Skin of body (tissue), 2 donors: ENCODE data around the gene PRKG1. TPM values are rescaled to one million over a fixed set of nuclear protein-coding genes. Genes with fewer than 3 reads are reported as not detected.
A peak's percentile ranks its signal among the peaks of the same experiment; 100 is the strongest.

ENCODE experiments used
- DNase-seq: peaks from one replicate; lab custom pipeline; 2025; lab: John Stamatoyannopoulos, UW
- total RNA-seq: library from RNA; depleted of rRNA; stranded (reverse); fragments of >200 nt; gene quantifications from one replicate; pipeline ENCODE4 v1.2.3, GENCODE V29; 2014

PRKG1 gene
- total RNA-seq, 1 donor from 2014 or later: 41.8 TPM

DNA sequence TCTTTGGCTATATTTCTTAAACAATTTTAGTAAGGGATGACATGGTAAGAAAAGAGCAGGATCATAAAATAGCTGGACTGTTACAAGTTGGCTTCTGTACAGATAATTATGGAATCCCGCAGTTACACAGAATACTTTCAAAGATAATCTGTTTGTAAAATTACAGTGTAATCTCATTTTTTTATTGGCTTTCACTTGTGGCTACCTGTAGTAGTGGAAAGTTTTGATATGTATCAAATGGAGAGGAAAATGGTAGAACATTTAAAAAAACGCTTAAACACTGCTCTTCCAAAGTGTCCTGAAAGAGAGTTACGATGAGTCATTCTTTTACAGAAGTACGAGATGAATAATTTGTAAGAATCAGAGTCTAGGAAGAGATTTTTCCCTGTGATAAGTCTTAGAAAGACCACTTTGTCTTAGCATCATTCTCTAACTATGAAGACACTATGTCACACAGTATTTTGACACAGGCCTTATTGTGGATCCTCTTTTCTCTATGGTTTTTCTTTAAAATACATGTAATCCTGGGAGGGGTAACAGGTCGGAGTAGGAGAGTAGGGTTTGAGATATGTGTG lies 1024.8 kb downstream of the PRKG1 start:
- DNase-seq: no peak

DNA sequence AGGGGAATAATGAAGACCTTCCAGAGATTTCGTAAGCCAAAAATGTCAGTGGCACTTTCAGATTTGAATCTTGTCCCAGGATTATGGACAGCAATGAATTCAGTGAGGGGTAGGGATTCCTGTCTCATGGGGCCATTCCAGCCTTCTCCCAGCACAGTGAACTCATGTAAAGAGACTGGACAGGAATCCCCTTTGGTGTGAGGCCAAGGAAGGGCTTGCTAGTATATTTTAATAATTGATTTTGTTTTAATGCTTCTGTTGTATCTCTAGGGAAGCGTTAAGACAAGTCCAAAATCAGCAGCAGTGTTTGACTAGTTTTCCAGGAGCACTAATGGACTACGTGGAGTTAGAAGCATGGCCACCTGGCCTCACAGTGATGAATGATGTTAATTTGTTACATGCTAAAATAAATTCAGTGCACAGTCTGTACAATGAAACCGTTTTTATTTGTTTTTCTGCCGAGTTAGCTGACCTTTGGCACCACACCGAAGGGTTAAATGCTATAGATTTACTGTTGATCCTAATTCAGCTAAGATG lies 1025.8 kb downstream of the PRKG1 start:
- DNase-seq: no peak

GRCh38 chr10:52105301-52105700 lies 1031.0 kb downstream of the PRKG1 start:
- no peak for DNase-seq

DNA sequence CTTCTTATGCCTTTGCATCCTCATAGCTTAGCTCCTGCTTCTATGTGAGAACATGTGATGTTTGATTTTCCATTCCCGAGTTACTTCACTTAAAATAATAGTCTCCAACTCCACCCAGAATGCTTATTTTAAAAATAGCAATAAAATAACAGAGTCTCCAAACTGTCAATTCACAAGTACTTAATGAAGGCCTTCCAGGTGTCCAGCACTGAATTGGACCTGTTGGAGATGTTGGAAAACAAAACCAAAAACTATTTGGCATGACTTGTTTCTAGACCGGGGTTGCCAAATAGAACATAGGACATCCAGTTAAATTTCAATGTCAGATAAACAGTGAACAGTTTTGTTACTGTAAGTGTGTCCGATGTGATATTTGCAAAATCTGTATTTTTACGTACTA lies 1031.7 kb downstream of the PRKG1 start:
- no peak for DNase-seq

- no peak for DNase-seq
Measured at GRCh38 chr10:52106899-52107298, 1032.6 kb downstream of the PRKG1 start.

GRCh38 chr10:52108236-52108635 lies 1033.9 kb downstream of the PRKG1 start:
- DNase-seq: no peak

- DNase-seq: no peak
Measured at GRCh38 chr10:52110576-52110975, 1036.3 kb downstream of the PRKG1 start.

DNA sequence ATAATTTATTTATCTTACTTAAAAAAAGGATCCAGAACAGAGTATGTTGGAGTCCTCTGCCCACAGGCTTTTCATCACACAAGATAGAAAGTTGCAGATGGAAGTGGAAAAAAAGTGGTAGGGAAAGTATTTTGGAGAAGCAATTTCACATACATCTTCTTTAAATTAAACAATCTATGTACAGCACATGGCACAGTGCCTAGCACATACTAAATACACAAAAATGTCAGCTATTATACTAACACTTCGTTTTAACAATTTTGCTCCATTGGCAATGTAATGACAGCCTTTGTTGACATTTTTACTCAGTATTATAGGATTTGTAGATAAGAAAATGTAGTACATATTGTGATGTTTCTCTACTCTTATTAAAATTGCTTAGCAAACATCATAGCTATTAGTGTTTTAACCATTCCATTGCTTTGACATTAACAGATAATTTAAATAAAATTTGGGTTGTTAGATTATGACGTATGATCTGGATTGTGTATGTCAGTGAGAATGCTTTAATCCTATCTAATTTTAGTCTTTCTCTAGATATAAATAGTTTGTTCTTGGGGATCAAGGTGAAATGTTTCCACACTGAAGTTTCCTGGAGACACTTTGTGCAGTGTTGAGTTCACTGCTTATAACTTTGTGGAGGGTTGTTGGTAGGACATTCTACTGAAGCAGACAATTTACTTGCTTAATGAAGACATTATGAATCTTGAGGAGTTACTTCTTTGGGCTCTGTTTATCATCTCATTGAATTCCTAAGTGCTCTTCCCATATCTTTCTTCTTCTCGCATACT lies 1037.0 kb downstream of the PRKG1 start:
- peak; percentile 36 for DNase-seq

DNA sequence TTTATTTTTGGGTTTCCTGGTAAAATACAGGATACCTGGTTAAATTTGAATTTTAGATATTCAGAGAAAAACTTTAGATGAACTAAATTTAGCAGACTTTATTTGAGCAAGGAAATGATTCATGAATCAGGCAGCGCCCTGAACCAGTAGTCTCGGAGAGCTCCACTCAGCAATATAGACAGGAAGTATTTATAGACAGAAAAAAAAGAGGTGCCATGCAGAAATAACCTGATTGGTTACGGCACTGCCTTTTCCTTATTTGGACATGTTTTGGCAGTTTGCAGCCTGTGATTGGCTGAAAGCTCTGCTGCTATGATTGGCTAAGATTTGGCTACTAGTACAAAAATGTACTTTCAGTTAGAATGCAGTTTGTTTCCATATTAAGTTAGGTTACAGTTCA lies 1041.5 kb downstream of the PRKG1 start:
- no peak for DNase-seq

DNA sequence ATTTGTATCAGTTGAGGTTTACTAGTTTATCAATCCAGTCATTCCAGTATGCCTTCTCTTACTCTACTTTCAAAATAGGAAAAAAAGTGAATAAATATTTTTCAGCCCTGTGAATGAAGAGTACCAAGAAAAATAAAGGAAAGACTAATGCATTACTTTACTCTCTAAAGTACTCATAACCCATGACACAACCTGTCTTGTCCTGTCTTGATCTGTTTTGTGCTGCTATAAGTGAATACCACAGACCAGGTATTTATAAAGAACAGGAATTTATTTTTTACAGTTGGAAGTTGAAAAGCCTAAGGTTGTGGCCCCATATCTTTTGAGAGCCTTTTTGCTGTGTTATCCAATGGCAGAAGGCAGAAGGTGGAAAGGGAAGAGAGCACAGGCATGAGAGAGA lies 1045.2 kb downstream of the PRKG1 start:
- no peak for DNase-seq

- no peak for DNase-seq
Measured at GRCh38 chr10:52121688-52122087, 1047.4 kb downstream of the PRKG1 start.

DNA sequence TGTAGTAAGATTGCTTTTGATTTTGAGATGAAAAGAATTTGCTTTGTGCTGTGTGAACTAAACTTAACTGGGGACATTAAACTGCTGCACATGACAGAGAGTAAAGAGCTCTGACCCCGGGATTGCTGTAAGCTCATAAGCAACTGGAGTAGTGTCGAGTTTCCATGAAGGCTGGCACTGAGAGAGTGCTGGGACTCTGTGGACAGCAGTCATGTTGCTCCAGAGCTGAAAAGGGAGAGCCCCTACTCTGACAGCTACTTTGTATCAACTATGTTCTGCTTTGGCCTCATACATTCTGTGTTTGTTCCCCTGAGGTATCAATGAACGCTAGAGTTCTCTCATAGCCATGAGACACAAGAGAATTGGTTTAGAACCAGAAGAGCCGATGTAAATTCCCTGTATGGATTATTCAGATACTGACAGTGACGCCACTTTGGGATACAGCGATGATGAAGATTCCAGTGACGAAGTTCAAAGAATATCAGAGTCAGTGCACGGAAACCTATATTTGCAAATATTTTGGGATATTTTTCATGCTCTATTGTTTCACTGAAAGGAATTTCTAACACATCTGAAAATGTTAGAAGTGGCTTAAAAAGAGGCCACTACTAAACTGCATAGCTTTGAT lies 1053.9 kb downstream of the PRKG1 start:
- no peak for DNase-seq

DNA sequence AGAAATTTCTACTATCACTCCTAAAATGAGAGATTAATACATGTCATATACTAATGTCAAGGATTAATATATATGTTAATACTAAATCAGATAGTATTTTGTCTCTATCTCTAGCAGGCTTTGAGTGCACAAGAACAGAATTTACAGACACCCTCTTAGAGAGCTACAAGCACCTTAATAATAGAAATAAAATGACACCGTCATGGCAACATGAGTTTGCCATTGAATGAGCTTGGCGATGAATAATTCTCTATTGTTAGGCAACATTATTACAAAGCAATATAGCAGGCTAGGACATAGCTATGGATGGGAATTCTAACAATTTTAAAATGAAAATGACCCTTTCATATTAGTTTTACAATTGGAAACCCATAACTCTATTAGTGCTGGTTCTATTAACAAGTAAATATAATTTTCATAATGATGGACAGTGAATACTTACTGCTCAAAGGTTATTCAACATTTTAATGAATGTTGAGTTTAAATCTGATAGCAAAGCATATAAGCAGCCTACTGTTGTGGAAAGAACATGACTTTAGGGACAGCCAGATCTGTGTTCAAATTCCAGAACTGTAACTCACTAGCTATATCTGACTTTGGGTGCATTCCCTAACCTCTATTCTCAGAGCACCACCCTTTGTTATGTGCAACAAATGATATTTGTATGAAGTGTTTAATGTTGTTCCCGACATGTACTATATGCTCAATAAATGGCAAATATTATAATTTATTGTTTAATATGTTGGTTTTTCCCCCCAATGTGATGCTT lies 1055.3 kb downstream of the PRKG1 start:
- DNase-seq: no peak

DNA sequence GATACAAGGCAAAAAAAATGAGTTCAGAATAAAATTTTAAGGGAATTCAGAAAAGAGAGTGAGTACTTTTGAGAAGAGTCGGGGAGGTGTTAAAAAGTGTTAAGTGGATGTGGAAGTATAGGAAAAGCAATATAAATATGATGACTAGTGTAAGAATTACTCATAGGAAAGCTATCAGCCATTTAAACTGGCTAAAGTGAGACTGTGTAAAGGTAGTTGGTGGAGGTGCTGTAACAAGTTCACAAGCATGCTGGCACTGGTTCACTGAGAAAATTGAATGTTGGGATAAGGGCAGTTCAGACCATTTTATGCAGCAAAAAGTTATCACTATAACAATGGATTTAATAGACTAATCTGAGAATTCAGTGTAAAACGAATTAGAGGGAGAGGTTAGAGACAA lies 1060.8 kb downstream of the PRKG1 start:
- no peak for DNase-seq

DNA sequence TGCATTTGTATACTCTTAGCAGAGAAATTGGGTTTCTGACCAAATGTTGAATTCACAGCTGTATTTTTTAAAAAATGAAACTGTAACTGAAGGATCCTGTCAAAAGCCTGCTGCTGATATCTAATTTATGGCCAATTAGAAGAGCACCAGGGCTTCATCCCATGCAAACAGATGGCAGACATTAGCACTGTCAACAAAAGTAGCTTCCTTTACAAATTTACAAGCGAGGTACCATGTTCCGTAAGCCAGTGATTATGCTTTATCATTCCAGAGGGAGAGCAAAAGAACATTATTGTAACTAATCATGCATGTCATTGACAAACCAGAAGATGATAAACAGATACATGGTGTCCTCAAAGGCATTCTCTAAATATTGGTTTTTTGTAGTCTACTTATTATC lies 1062.6 kb downstream of the PRKG1 start:
- no peak for DNase-seq

GRCh38 chr10:52143338-52143737 lies 1069.1 kb downstream of the PRKG1 start:
- DNase-seq: no peak

DNA sequence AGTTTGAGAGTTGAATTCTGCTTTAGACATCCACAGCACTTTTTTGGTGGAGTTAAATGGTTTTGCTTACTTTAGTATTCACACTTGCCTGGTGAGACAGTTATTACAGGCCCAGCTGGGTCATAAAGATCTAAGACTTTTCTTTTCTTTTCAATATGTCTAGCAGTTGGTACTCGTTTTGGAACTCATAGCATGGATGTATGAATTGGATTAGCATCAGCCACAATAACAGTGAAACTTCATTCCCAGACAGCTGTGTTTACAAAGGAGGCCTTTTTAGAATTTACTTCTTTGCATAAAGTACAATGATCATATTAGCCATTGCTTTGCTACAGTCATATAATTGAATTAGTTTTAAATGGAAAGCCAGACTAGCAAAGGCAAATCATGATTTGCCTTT lies 1071.3 kb downstream of the PRKG1 start:
- DNase-seq: peak; percentile 5

- peak; percentile 78 for DNase-seq
Measured at GRCh38 chr10:52146766-52147165, 1072.5 kb downstream of the PRKG1 start.

GRCh38 chr10:52170776-52171175 lies 1096.5 kb downstream of the PRKG1 start:
- DNase-seq: no peak

GRCh38 chr10:52172581-52172980 lies 1098.3 kb downstream of the PRKG1 start:
- DNase-seq: no peak

DNA sequence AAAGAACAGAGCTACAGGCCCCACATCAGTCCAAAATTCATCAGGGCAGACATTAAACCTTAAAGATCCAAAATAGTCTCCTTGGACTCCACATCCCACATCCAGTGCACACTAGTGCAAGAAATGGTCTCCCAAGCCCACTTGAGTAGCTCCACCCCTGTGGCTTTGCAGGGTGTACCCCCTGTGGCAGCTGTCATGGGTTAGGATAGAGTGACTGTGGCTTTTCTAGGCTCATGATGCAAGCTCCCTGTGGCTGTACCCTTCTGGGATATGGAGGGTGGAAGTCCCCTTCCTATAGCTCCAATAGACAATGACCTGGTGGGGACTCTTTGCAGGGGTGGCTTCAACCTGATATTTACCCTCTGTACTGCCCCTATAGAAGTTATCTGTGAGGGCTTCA lies 1111.0 kb downstream of the PRKG1 start:
- no peak for DNase-seq
